Stimulated activated CD4-positive, alpha-beta T cell treated with anti-CD3 and anti-CD28 coated beads, Interleukin-12 subunit alpha, Interleukin-12 subunit beta, amount 100 ng/mL, for 48 hours (primary cell): Measurements from ENCODE around the gene NOP9.
A peak's percentile ranks its signal among the peaks of the same experiment; 100 is the strongest.

Experiments
- DNase-seq, 3 donors: peaks; one replicate each; pipeline ENCODE4 v3.0.0-alpha.2; 2020; ENCODE audit warnings: low read depth in 2 of 3, low spot score in 1 of 3

NOP9 gene

GRCh38 chr14:24309538-24310264, 10.1 kb downstream of the NOP9 start, which contains the start of gene LTB4R2:
LTB4R2 (plus strand) TSS chr14:24310140; CDS start chr14:24310665, 525 bp downstream.
- no peak for DNase-seq

- no peak for DNase-seq
Observed at GRCh38 chr14:24310265-24310645, 10.6 kb downstream of the NOP9 start.

DNA sequence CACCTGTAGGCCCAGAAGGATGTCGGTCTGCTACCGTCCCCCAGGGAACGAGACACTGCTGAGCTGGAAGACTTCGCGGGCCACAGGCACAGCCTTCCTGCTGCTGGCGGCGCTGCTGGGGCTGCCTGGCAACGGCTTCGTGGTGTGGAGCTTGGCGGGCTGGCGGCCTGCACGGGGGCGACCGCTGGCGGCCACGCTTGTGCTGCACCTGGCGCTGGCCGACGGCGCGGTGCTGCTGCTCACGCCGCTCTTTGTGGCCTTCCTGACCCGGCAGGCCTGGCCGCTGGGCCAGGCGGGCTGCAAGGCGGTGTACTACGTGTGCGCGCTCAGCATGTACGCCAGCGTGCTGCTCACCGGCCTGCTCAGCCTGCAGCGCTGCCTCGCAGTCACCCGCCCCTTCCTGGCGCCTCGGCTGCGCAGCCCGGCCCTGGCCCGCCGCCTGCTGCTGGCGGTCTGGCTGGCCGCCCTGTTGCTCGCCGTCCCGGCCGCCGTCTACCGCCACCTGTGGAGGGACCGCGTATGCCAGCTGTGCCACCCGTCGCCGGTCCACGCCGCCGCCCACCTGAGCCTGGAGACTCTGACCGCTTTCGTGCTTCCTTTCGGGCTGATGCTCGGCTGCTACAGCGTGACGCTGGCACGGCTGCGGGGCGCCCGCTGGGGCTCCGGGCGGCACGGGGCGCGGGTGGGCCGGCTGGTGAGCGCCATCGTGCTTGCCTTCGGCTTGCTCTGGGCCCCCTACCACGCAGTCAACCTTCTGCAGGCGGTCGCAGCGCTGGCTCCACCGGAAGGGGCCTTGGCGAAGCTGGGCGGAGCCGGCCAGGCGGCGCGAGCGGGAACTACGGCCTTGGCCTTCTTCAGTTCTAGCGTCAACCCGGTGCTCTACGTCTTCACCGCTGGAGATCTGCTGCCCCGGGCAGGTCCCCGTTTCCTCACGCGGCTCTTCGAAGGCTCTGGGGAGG, 11.3 kb downstream of the NOP9 start, which contains the start of gene LTB4R:
LTB4R (plus strand) TSS at position 857 of the 959 bp plus-strand sequence. CDS start 4,150 bp downstream, outside the sequence.
- peak in 2 of 3 donors; percentile 34 to 40 for DNase-seq

- no peak for DNase-seq
Observed at GRCh38 chr14:24311837-24312615, 12.4 kb downstream of the NOP9 start.

GRCh38 chr14:24312736-24313507, 13.3 kb downstream of the NOP9 start:
- DNase-seq, result no peak

- no peak for DNase-seq
Observed at GRCh38 chr14:24313913-24314312, 14.3 kb downstream of the NOP9 start.

DNA sequence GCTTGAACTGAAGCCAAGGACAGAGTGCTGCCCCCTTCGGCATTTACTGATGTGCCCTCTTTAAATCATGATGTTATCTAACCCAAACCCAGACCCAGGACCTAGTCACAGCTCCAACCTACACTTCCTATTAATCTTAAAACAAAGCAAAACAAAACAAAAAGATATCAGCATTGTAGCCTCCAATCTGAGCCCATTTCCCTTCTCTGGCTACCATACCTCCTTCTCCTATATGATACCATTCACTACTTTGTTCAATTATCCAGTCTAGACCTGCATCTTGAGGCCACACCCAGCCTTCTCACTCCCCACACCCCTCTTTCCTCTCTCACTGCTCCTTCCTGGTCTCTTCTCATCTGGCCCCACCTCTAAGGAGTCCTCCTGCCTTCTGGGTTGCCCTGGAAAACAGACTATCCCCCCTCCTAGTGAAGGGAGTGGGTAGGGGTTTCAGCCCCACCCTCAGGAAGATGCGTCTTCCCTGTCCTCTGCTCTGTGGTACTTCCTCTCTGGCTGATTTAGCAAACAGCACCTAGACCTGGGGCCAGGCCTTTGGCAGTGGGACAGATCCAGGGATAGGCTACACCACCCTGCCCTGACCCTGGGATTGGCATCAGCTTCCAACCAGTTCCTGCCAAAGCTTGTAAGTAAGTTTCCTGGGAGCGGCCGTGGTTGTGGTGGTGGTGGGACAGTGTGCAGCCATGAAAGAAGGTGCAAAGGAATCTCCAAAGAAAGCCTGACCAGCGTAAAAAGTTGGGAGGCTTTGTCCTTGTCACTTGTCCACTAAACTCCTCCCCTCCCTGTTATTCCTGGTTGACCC, 14.9 kb downstream of the NOP9 start:
- no peak for DNase-seq

DNA sequence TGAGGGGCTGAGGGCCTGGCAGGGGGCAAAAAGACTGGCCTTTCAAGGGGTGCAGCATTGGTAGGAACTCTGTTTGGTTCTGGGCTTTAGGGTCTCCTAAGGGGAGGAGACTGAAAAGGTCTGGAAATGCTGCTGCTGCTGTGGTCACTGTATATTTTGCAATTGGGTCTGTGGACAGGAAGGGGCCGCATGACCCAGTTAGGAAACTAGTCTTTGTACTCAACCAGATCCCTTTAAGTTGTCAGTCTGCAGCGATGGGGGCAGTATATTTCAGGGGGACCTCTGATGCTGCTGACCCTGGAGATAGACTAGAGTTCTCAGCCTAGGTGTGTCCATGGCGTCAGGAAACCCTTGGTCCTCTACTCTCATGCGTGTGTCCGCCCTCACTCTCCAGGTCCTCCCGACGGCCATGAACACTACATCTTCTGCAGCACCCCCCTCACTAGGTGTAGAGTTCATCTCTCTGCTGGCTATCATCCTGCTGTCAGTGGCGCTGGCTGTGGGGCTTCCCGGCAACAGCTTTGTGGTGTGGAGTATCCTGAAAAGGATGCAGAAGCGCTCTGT, 15.7 kb downstream of the NOP9 start:
- no peak for DNase-seq

- DNase-seq, result no peak
Observed at GRCh38 chr14:24315807-24316596, 16.4 kb downstream of the NOP9 start.

GRCh38 chr14:24316597-24316950, 16.9 kb downstream of the NOP9 start:
- DNase-seq, result no peak

- no peak for DNase-seq
Observed at GRCh38 chr14:24317141-24317928, 17.7 kb downstream of the NOP9 start.

DNA sequence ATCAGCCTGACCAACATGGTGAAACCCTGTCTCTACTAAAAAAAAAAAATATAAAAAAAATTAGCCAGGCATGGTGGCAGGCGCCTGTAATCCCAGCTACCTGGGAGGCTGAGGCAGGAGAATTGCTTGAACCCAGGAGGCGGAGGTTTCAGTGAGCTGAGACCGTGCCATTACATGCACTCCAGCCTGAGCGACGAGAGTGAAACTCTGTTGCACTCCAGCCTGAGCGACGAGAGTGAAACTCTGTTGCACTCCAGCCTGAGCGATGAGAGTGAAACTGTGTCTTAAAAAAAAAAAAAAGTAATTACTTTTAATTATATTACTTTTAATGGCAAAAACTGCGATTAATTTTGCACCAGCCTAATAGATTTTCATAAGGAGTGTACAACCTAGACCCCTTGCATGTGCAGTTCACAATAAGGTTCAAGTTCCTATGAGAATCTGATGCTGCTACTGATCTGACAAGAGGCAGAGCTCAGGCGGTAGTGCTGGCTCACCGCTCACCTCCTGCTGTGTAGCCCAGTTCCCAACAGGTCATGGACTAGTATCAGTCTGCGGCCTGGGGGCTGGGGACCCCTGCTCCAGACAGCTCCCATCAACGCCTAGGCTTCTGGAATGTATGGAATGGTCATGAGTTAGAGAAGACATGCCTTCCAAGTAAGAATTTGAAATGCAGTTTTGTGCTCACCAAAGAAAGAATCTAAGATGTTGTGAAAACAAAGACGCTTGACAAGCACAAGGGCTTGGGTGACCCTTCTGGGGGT, 21.7 kb downstream of the NOP9 start:
- DNase-seq, result no peak

DNA sequence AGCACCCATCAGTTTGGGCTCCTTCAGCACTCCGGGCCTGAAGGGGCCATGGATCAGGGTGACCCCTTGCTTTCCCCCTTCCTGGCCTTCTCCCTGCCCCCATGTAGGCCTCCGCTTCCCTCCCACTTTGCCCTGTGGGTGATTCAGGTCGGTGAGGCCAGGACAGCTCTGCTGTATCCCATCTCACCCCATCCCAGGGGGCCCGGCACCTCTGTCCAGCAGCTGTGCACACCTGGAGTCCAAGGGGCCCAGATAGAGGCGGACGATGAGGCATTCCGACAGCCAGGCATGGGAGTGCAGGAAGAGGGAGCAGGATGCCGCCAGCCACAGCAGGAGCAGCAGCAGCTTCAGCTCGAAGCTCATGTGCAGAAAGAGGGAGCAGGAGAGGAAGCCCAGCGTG, 23.0 kb downstream of the NOP9 start:
- no peak for DNase-seq

- DNase-seq, result no peak
Observed at GRCh38 chr14:24323341-24323740, 23.7 kb downstream of the NOP9 start.

DNA sequence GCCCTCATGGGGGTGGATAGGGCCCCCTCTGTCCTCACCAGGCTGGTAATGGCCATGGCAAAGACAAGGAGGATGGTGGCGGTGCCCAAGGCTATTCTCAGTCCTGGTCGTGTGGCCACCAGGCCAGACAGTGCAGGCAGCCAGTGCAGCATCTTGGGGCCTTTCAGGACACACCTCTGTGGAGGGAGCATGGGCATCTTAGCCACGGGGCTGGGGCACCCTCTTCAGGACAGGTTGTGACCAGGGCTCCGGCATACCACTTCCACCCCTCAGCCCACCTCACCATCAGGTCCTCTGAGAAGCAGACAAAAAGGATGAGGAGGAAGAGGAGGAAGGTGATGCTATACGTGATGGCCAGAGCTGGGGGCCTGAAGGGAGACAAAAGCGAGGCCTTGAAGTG, 24.4 kb downstream of the NOP9 start:
- no peak for DNase-seq

- no peak for DNase-seq
Observed at GRCh38 chr14:24325041-24325530, 25.4 kb downstream of the NOP9 start.

GRCh38 chr14:24325963-24326362, 26.3 kb downstream of the NOP9 start:
- no peak for DNase-seq
